Esophagus (tissue), 2 donors: Measurements from ENCODE around the gene ATP6V1G3. TPM values are rescaled to one million over a fixed set of nuclear protein-coding genes. Genes with fewer than 3 reads are reported as not detected.

Source experiments
- polyA plus RNA-seq, 2 donors: library from polyadenylated mRNA; stranded (reverse); fragments of 200-250 nt; gene quantifications; one replicate each; pipeline ENCODE4 v1.2.3, GENCODE V29; 2013
- donor health status: healthy with polysubstance abuse.
- donor health status: Bipolar disorder and iron deficiency.

ATP6V1G3 gene
- polyA plus RNA-seq, 2 donors = not detected

Other genes with a start within 250 kb of the ATP6V1G3 start
- 1 to 10 TPM; 1.2 to 3.0 TPM for gene PTPRC, start 98.4 kb upstream of the ATP6V1G3 start, polyA plus RNA-seq